Hepatocyte (in vitro differentiated cells): ENCODE results near the gene KDM4B. TPM values are rescaled to one million over a fixed set of nuclear protein-coding genes. Genes with fewer than 3 reads are reported as not detected.

ENCODE experiments used
- DNase-seq: peaks from one replicate; pipeline ENCODE4 v3.0.0-alpha.2; 2016; ENCODE audit warnings: low spot score
- H2AFZ ChIP-seq: fragments of 200-600 bp; sonication (generic); 2 replicates; pipeline ENCODE4 v1.6.0; 2016; ENCODE audit warnings: antibody characterized with exemption, mild to moderate bottlenecking
- H3K27ac ChIP-seq: fragments of 200-600 bp; sonication (generic); 2 replicates; pipeline ENCODE4 v1.5.1; 2016; ENCODE audit warnings: mild to moderate bottlenecking
- H3K27me3 ChIP-seq: fragments of 200-600 bp; sonication (generic); 2 replicates; pipeline ENCODE4 v1.6.1; 2016
- H3K36me3 ChIP-seq: fragments of 200-600 bp; sonication (generic); replicated peaks from 2 replicates; pipeline ENCODE4 v1.5.1; 2016; ENCODE audit warnings: low read depth; ENCODE audit not compliant: insufficient read depth
- H3K4me1 ChIP-seq: fragments of 200-600 bp; sonication (generic); 2 replicates; pipeline ENCODE4 v1.5.1; 2016; ENCODE audit warnings: mild to moderate bottlenecking, moderate library complexity; ENCODE audit not compliant: insufficient read depth
- H3K4me2 ChIP-seq: fragments of 200-600 bp; sonication (generic); 2 replicates; pipeline ENCODE4 v1.6.0; 2016
- H3K4me3 ChIP-seq: fragments of 200-600 bp; sonication (generic); 2 replicates; pipeline ENCODE4 v1.5.1; 2016; ENCODE audit warnings: mild to moderate bottlenecking
- H3K79me2 ChIP-seq: fragments of 200-600 bp; sonication (generic); 2 replicates; pipeline ENCODE4 v1.6.0; 2017; ENCODE audit warnings: mild to moderate bottlenecking
- H3K9me2 ChIP-seq: fragments of 200-600 bp; sonication (generic); replicated peaks from 2 replicates; pipeline ENCODE4 v1.6.0; 2017; ENCODE audit warnings: mild to moderate bottlenecking; ENCODE audit not compliant: insufficient read depth
- H3K9me3 ChIP-seq: fragments of 200-600 bp; sonication (generic); 2 replicates; pipeline ENCODE4 v1.5.1; 2016; ENCODE audit warnings: low read depth, mild to moderate bottlenecking
- H4K20me1 ChIP-seq: fragments of 200-600 bp; sonication (generic); 2 replicates; pipeline ENCODE4 v1.6.0; 2016; ENCODE audit warnings: mild to moderate bottlenecking; ENCODE audit not compliant: insufficient read depth, poor library complexity, severe bottlenecking
- EZH2 ChIP-seq: fragments of 200-600 bp; sonication (generic); IDR thresholded peaks from 2 replicates; pipeline ENCODE4 v1.6.1; 2016; ENCODE audit warnings: antibody characterized with exemption, mild to moderate bottlenecking, borderline replicate concordance
- EZH2phosphoT487 ChIP-seq: fragments of 200-600 bp; sonication (generic); IDR thresholded peaks from one replicate; pipeline ENCODE4 v1.6.1; 2018; ENCODE audit warnings: antibody characterized with exemption, mild to moderate bottlenecking, low read depth, moderate library complexity; ENCODE audit not compliant: unreplicated experiment, severe bottlenecking
- WGBS: methylation state at CpG from one replicate; pipeline ENCODE4 v1.1.6; 2016; ENCODE audit warnings: low lambda C conversion rate; ENCODE audit errors: missing lambda C conversion rate; 5-methylcytosine and 5-hydroxymethylcytosine counted together
- polyA plus RNA-seq: library from polyadenylated mRNA; unstranded; fragments of >200 nt; fragmentation: Nextera tagmentation; extraction: Ambion mirVana; gene quantifications from 2 replicates; pipeline ENCODE4 v1.2.1, GENCODE V29; 2016
- total RNA-seq: library from RNA; depleted of rRNA; stranded (reverse); fragments of >200 nt; gene quantifications from 2 replicates; pipeline ENCODE4 v1.2.3, GENCODE V29; 2014
- TF ChIP-seq, protein P1 (sequence below): fragments of 200-600 bp; sonication (generic); IDR thresholded peaks from 2 replicates; pipeline ENCODE4 v1.5.1; 2016; ENCODE audit warnings: antibody characterized with exemption, mild to moderate bottlenecking; ENCODE audit not compliant: poor library complexity

Gene KDM4B
- total and polyA plus RNA-seq, 2 experiments from 2014 or later, result 22.2 to 29.6 TPM

DNA sequence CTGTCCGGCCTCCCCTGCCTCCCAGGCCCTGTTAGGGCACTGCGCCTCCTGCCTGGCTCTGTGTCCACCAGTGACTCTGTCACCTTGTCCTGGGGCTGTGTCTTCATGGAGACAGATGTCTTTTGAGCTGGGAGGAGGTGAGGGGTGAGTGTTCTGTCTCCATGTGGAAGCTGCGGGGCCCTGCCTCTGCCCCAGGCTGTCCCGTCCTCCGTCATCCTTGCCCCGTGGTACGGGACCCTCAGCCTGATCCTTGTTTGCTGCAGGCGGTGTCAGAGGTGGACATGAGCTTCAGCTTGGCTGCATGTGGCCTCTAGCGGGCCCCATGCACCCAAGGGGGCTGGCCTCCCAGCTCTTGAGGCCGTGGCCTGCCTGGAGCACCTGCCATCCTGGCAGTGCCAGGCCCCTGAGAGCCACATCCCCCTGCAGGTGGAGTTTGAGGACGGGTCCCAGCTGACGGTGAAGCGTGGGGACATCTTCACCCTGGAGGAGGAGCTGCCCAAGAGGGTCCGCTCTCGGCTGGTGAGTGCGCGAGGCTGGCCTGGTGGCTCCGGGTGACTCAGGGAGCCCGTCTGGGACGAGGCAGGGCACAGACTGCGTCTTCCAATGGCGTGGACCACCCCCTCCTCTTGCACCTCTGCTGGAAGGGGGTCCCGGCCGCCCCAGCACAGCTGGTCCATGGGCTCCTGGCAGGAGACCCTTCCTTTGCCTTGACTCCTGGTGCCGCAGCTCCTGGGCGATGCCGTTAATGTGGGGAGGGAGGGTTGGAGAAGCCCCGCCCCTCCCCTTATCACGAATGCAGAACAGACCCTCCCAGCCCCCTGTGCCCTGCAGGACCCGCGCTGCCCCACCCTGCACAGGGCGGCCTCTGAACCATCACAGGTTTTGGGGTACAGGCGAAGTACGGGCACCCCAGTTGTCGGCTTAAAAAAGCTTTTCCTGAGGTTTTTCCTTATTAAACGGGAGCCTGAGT, 181.3 kb downstream of the KDM4B start:
- H3K79me2 ChIP-seq, result no peaks in the 10 kb centered on the region
- 89% methylated on average over 35 of the region's 36 CpGs for WGBS

DNA sequence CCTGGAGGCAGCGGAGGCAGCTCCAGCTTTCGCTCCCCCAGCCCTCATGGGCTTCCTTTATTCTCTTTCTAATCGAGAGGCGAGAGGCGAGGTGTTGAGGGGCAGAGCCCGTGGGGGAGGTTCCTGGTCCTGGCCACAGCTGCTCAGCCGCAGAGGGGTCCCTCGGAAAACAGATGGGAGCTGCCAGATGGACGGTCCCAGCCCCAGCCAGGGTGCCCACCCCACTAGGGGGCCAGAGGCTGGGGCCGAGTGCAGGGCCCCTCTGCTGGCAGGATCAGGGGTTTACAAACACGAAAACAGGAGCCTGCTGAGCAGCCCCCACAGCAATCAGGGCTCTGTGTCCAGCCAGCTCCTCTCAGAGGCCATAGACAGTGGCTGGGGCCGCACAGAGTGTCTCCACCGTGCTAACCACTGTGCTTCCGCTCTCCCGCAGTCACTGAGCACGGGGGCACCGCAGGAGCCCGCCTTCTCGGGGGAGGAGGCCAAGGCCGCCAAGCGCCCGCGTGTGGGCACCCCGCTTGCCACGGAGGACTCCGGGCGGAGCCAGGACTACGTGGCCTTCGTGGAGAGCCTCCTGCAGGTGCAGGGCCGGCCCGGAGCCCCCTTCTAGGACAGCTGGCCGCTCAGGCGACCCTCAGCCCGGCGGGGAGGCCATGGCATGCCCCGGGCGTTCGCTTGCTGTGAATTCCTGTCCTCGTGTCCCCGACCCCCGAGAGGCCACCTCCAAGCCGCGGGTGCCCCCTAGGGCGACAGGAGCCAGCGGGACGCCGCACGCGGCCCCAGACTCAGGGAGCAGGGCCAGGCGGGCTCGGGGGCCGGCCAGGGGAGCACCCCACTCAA, 182.2 kb downstream of the KDM4B start:
- WGBS, result 95% methylated on average over 49 of the region's 52 CpGs
- no peaks in the 10 kb centered on the region for H3K9me2 ChIP-seq
- no peaks in the 10 kb centered on the region for H3K4me1 ChIP-seq
- no peaks in the 10 kb centered on the region for H3K27me3 ChIP-seq
- H2AFZ ChIP-seq, result no peak overlapping the region
- no peak overlapping the region for H3K27ac ChIP-seq
- TF ChIP-seq, protein P1, sequence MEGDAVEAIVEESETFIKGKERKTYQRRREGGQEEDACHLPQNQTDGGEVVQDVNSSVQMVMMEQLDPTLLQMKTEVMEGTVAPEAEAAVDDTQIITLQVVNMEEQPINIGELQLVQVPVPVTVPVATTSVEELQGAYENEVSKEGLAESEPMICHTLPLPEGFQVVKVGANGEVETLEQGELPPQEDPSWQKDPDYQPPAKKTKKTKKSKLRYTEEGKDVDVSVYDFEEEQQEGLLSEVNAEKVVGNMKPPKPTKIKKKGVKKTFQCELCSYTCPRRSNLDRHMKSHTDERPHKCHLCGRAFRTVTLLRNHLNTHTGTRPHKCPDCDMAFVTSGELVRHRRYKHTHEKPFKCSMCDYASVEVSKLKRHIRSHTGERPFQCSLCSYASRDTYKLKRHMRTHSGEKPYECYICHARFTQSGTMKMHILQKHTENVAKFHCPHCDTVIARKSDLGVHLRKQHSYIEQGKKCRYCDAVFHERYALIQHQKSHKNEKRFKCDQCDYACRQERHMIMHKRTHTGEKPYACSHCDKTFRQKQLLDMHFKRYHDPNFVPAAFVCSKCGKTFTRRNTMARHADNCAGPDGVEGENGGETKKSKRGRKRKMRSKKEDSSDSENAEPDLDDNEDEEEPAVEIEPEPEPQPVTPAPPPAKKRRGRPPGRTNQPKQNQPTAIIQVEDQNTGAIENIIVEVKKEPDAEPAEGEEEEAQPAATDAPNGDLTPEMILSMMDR, result no peak
- TF ChIP-seq EZH2phosphoT487 (no peak), EZH2 (no peak)
- DNase-seq, result no peak
- H3K4me2 ChIP-seq, result no peak overlapping the region
- H3K36me3 ChIP-seq, result no peaks in the 10 kb centered on the region
- no peaks in the 10 kb centered on the region for H4K20me1 ChIP-seq
- no peaks in the 10 kb centered on the region for H3K79me2 ChIP-seq
- H3K9me3 ChIP-seq, result no peaks in the 10 kb centered on the region
- H3K4me3 ChIP-seq, result no peak overlapping the region

More for the DNA sequence above, 181.3 kb downstream of the KDM4B start:
- TF ChIP-seq, protein P1, result no peak
- TF ChIP-seq EZH2phosphoT487, result no peak
- no peaks in the 10 kb centered on the region for H3K4me1 ChIP-seq
- H3K9me2 ChIP-seq, result no peaks in the 10 kb centered on the region
- no peak overlapping the region for H3K4me2 ChIP-seq
- no peaks in the 10 kb centered on the region for H3K27me3 ChIP-seq
- no peak overlapping the region for H2AFZ ChIP-seq
- H4K20me1 ChIP-seq, result no peaks in the 10 kb centered on the region
- no peak for DNase-seq
- no peak overlapping the region for H3K27ac ChIP-seq
- H3K36me3 ChIP-seq, result no peaks in the 10 kb centered on the region
- no peaks in the 10 kb centered on the region for H3K9me3 ChIP-seq
- no peak overlapping the region for H3K4me3 ChIP-seq

DNA sequence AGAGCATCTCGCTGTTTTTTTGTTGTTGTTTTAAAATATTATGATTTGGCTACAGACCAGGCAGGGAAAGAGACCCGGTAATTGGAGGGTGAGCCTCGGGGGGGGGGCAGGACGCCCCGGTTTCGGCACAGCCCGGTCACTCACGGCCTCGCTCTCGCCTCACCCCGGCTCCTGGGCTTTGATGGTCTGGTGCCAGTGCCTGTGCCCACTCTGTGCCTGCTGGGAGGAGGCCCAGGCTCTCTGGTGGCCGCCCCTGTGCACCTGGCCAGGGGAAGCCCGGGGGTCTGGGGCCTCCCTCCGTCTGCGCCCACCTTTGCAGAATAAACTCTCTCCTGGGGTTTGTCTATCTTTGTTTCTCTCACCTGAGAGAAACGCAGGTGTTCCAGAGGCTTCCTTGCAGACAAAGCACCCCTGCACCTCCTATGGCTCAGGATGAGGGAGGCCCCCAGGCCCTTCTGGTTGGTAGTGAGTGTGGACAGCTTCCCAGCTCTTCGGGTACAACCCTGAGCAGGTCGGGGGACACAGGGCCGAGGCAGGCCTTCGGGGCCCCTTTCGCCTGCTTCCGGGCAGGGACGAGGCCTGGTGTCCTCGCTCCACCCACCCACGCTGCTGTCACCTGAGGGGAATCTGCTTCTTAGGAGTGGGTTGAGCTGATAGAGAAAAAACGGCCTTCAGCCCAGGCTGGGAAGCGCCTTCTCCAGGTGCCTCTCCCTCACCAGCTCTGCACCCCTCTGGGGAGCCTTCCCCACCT, 183.3 kb downstream of the KDM4B start:
- H3K4me1 ChIP-seq, result no peaks in the 10 kb centered on the region
- no peaks in the 10 kb centered on the region for H3K27me3 ChIP-seq
- no peak overlapping the region for H3K4me3 ChIP-seq
- H4K20me1 ChIP-seq, result no peaks in the 10 kb centered on the region
- H3K36me3 ChIP-seq, result no peaks in the 10 kb centered on the region
- H3K4me2 ChIP-seq, result no peak overlapping the region
- TF ChIP-seq, protein P1, result no peak
- TF ChIP-seq EZH2phosphoT487, result no peak
- TF ChIP-seq EZH2, result no peak
- H3K9me3 ChIP-seq, result no peaks in the 10 kb centered on the region
- no peaks in the 10 kb centered on the region for H3K79me2 ChIP-seq
- DNase-seq, result no peak
- no peak overlapping the region for H3K27ac ChIP-seq
- no peak overlapping the region for H2AFZ ChIP-seq
- H3K9me2 ChIP-seq, result no peaks in the 10 kb centered on the region
- 97% methylated on average over 23 of the region's 27 CpGs for WGBS
